Activated T-helper 1 cell treated with anti-CD3 and anti-CD28 coated beads, Interleukin-12 subunit alpha, Interleukin-12 subunit beta, Interleukin-2, Interleukin-4 antibody, amounts not matched to agents 30 ng/mL and 10 ng/mL and 1 ng/mL, durations not matched to agents 14 hours and 24 hours and 36 hours (primary cell): ENCODE results near the gene ACSL1. TPM values are rescaled to one million over a fixed set of nuclear protein-coding genes. Genes with fewer than 3 reads are reported as not detected.
"Not testable (repeated sequence)": the region's sequence is repeated elsewhere in the genome, so short reads cannot be mapped to it uniquely, and the experiment has no call there.

Source experiments
- DNase-seq: peaks from one replicate; pipeline ENCODE4 v3.0.0; 2021; ENCODE audit warnings: low spot score
- H3K27ac Mint-ChIP-seq: one replicate; pipeline ENCODE4 v1.8.0; 2021; ENCODE audit warnings: mild to moderate bottlenecking, mixed read lengths
- H3K27me3 Mint-ChIP-seq: one replicate; pipeline ENCODE4 v1.8.0; 2022; ENCODE audit warnings: mild to moderate bottlenecking, moderate library complexity, mixed read lengths; ENCODE audit not compliant: insufficient read depth
- H3K36me3 Mint-ChIP-seq: one replicate; pipeline ENCODE4 v1.8.0; 2021; ENCODE audit warnings: low read depth, mixed read lengths
- H3K4me1 Mint-ChIP-seq: one replicate; pipeline ENCODE4 v1.8.0; 2021; ENCODE audit warnings: low read depth, mixed read lengths
- H3K4me3 Mint-ChIP-seq: one replicate; pipeline ENCODE4 v1.8.0; 2021; ENCODE audit warnings: mild to moderate bottlenecking, moderate library complexity, mixed read lengths
- H3K9me3 Mint-ChIP-seq: one replicate; pipeline ENCODE4 v1.8.0; 2021; ENCODE audit warnings: mixed read lengths
- intact Hi-C: fragments of 100-400 bp; cut with micrococcal nuclease; formaldehyde crosslinking; loops from one replicate; pipeline ENCODE4 v1.15.1; 2024
- total RNA-seq: library from RNA; stranded (reverse); gene quantifications from 2 replicates; pipeline ENCODE4 v1.2.3, GENCODE V29; 2022

Gene ACSL1
- total RNA-seq, 1 donor from 2014 or later, result 56.7 TPM

GRCh38 chr4:184851200-184851541 is 25.4 kb upstream of the ACSL1 start:
- Mint-ChIP-seq H3K36me3 (peaks cover 2% of the 10 kb centered on the region), H3K27ac (no peak overlapping the region), H3K27me3 (no peaks in the 10 kb centered on the region), H3K9me3 (no peaks in the 10 kb centered on the region), H3K4me1 (peaks cover 2% of the 10 kb centered on the region), H3K4me3 (no peak overlapping the region)
- peak; percentile 42 for DNase-seq
- intact Hi-C loops, result no loop called here

DNA sequence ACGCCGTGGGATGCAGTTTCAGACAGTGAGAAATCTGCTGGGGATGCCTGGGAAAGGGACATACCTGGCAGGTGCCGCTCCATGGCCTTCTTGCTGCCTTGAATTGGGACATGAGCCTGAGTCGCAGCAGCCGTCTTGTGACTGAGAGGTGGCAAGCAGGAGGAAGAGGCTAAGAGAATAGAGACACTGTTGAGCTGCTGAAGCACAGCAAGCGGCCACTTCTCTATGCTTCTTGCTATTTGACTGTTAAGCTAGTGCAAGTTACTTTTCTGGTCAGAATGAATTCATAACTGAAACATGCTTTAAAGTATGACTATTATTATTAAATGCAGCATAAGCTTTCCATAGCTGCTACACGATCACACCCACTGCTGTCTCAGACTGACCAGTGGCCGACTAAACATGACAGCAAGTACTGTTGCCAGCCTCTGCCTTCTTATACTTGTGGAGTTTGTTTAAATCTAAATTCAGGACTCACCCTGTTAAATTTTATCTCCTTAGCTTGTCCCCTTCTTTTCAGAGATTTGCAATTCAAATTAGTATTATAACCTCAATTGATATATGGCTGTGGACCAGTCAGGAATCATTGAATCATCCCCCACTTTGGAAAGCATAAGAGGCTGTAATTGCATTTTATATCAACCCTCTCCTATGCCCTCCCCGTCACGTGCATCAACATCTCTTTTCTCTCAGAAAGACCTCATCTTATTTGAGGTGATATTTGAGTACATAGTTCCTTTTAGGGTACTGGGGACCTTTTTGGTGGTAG is 24.8 kb upstream of the ACSL1 start:
- Mint-ChIP-seq H3K36me3 (peaks cover 2% of the 10 kb centered on the region), H3K27ac (no peak overlapping the region), H3K9me3 (no peaks in the 10 kb centered on the region), H3K4me1 (no peaks in the 10 kb centered on the region), H3K4me3 (peak overlapping the region; percentile 40), H3K27me3 (no peaks in the 10 kb centered on the region)
- intact Hi-C loops, result no loop called here
- no peak for DNase-seq

DNA sequence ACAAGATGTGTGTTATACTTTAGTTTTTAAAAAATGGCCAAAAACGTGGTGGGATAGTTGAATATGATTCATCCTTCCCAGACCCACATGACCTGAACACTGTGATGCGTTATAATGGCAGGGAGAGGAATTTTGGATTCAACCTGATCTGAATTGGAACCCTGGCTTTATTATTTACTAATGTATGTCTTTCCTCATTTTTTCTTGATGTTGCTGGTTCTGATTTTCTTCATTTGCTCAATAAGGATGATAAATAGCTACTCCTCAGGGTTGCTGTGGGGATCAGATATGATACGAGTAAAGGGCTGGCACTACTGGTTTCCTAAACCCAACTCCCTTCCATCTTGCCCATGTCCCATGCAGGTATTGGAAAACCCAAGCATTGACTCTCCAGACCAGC is 24.2 kb upstream of the ACSL1 start:
- no peaks in the 10 kb centered on the region for H3K27me3 Mint-ChIP-seq
- intact Hi-C loops, result no loop called here
- no peaks in the 10 kb centered on the region for H3K9me3 Mint-ChIP-seq
- H3K36me3 Mint-ChIP-seq, result peaks cover 2% of the 10 kb centered on the region
- peak overlapping the region; percentile 40 for H3K4me3 Mint-ChIP-seq
- no peaks in the 10 kb centered on the region for H3K4me1 Mint-ChIP-seq
- no peak overlapping the region for H3K27ac Mint-ChIP-seq
- no peak for DNase-seq

DNA sequence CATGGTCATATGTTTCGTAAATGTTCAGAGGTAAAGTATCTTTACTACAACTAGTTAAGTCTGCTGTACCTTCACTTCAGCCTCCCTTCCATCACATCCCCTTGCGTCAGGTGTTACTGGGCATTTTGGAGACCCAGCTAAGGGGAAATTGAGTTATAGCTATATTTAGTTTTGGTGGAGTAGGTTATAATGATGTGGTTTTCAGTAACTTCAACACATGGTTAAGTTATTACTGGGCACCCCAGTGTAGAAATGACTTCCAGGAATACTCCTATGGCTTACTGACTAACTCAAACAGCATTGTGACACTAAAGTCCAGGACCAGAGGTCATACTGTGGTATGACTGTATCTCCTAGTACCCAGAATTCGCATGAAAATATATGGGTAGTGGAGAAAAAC is 23.4 kb upstream of the ACSL1 start:
- Mint-ChIP-seq H3K4me3 (peak overlapping the region; percentile 66), H3K4me1 (peaks cover under 1% of the 10 kb centered on the region), H3K27me3 (no peaks in the 10 kb centered on the region), H3K9me3 (no peaks in the 10 kb centered on the region), H3K36me3 (peaks cover 2% of the 10 kb centered on the region), H3K27ac (peak overlapping the region; percentile 85)
- intact Hi-C loops, result loop anchor here (1.0 to 10.0 kb wide), 5 partner anchors 23 to 496 kb away; no protein-coding TSS in a partner anchor
- no peak for DNase-seq

- intact Hi-C loops, result loop anchor here (2.0 to 10.0 kb wide), 4 partner anchors 56 to 496 kb away; no protein-coding TSS in a partner anchor
- peak overlapping the region; percentile 58 for H3K27ac Mint-ChIP-seq
- DNase-seq, result no peak
- H3K27me3 Mint-ChIP-seq, result no peaks in the 10 kb centered on the region
- H3K9me3 Mint-ChIP-seq, result no peaks in the 10 kb centered on the region
- H3K4me1 Mint-ChIP-seq, result peaks cover 8% of the 10 kb centered on the region
- peak overlapping the region; percentile 30 for H3K4me3 Mint-ChIP-seq
- H3K36me3 Mint-ChIP-seq, result peaks cover 4% of the 10 kb centered on the region
Observed at GRCh38 chr4:184848510-184848909, 22.7 kb upstream of the ACSL1 start.

DNA sequence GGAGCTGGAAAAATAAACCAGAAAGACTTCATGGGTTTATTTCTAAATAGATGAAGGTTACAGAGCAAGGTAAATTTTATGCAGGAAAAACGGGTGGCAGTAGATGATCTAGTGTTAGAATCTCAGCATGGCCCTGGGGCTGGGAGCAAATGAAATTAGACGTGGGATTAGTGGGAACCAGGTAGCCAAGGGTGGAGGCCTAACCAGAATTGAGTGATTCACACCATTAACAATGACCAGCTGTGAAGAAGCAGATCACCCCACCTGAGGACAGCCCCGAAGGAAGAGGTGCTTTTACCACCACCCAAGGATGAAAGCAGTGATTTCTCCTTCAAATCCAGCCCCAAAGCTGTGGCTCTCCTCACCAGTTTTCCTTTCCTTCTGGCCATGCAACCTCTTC is 20.8 kb upstream of the ACSL1 start:
- DNase-seq, result no peak
- H3K4me3 Mint-ChIP-seq, result no peak overlapping the region
- H3K27me3 Mint-ChIP-seq, result no peaks in the 10 kb centered on the region
- no peak overlapping the region for H3K27ac Mint-ChIP-seq
- no peaks in the 10 kb centered on the region for H3K9me3 Mint-ChIP-seq
- intact Hi-C loops, result loop anchor here (10.0 kb wide), 1 partner anchor 498 kb away; no protein-coding TSS in a partner anchor
- peaks cover 9% of the 10 kb centered on the region for H3K4me1 Mint-ChIP-seq
- H3K36me3 Mint-ChIP-seq, result peaks cover 4% of the 10 kb centered on the region

- Mint-ChIP-seq H3K4me1 (peaks cover 9% of the 10 kb centered on the region), H3K9me3 (no peaks in the 10 kb centered on the region), H3K36me3 (peaks cover 4% of the 10 kb centered on the region), H3K27ac (no peak overlapping the region), H3K27me3 (peaks cover 5% of the 10 kb centered on the region), H3K4me3 (no peak overlapping the region)
- intact Hi-C loops, result loop anchor here (10.0 kb wide), 1 partner anchor 499 kb away; no protein-coding TSS in a partner anchor
- no peak for DNase-seq
Observed at GRCh38 chr4:184845367-184846021, 19.7 kb upstream of the ACSL1 start.

- no peak for DNase-seq
- H3K36me3 Mint-ChIP-seq, result peaks cover 4% of the 10 kb centered on the region
- H3K9me3 Mint-ChIP-seq, result no peaks in the 10 kb centered on the region
- intact Hi-C loops, result loop anchor here (10.0 kb wide), 1 partner anchor 500 kb away; no protein-coding TSS in a partner anchor
- H3K27ac Mint-ChIP-seq, result no peak overlapping the region
- H3K27me3 Mint-ChIP-seq, result peaks cover 5% of the 10 kb centered on the region
- H3K4me1 Mint-ChIP-seq, result peaks cover 9% of the 10 kb centered on the region
- no peak overlapping the region for H3K4me3 Mint-ChIP-seq
Observed at GRCh38 chr4:184844742-184845141, 19.0 kb upstream of the ACSL1 start.

GRCh38 chr4:184843984-184844554 is 18.3 kb upstream of the ACSL1 start:
- H3K27me3 Mint-ChIP-seq, result peaks cover 5% of the 10 kb centered on the region
- H3K4me1 Mint-ChIP-seq, result peaks cover 9% of the 10 kb centered on the region
- H3K36me3 Mint-ChIP-seq, result peaks cover 2% of the 10 kb centered on the region
- no peaks in the 10 kb centered on the region for H3K9me3 Mint-ChIP-seq
- no peak overlapping the region for H3K27ac Mint-ChIP-seq
- intact Hi-C loops, result loop anchor here (10.0 kb wide), 1 partner anchor 501 kb away; no protein-coding TSS in a partner anchor
- no peak overlapping the region for H3K4me3 Mint-ChIP-seq
- no peak for DNase-seq

DNA sequence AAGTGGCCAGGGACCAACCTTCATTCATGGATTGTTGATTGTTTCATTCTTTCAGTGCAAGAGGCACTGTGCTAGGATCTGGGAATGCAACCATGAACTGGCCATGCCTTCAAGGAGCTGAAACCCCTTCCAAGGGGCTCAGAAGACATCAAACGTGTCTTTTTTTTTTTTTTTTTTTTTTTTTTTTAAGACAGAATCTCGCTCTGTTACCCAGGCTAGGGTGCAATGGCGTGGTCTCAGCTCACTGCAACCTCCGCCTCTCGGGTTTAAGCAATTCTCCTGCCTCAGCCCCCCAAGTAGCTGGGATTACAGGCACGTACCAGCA is 13.3 kb upstream of the ACSL1 start:
- intact Hi-C loops, H3K36me3 Mint-ChIP-seq, DNase-seq, H3K27me3 Mint-ChIP-seq, H3K9me3 Mint-ChIP-seq, H3K4me3 Mint-ChIP-seq, H3K27ac Mint-ChIP-seq: not testable (repeated sequence)
- peaks cover 16% of the 10 kb centered on the region for H3K4me1 Mint-ChIP-seq

DNA sequence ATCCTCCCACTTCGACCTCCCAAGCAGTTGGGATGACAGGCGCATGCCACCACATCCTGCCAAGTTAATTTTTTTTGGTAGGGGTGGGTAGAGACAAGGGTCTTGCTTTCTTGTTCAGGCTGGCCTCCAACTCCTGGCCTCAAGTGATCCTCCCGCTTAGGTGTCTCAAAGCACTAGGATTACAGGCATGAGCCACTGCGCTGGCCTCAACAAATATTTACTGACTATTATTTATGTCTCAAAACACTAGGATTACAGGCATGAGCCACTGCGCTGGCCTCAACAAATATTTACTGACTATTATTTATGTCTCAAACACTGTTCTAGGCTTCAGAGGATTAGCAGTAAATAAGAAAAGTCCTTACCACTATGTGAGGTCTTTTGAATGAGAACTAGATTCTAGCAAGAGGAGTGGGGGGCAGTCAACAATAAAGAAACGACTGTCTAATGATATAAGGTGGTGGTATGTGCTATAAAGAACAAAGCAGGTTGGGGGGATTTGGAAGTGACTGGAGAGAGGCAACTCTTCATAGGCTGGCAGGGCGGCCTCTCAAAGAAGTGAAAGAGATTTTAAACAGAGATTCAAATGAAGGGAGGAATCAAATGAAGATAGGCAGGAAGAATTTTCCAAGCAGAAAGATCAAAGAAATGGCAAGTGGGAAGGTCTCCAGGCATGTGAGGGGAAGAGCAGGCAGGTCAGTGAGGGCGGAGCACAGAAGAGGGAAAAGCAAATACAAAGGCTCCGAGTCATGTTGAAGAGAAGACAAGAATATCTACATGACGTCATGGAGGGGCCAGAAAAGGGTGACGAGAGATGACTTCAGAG is 12.7 kb upstream of the ACSL1 start:
- DNase-seq, result no peak
- Mint-ChIP-seq H3K4me3 (no peak overlapping the region), H3K9me3 (no peaks in the 10 kb centered on the region), H3K4me1 (peaks cover 10% of the 10 kb centered on the region), H3K27me3 (peaks cover 5% of the 10 kb centered on the region), H3K36me3 (no peaks in the 10 kb centered on the region), H3K27ac (no peak overlapping the region)
- intact Hi-C loops, result no loop called here

DNA sequence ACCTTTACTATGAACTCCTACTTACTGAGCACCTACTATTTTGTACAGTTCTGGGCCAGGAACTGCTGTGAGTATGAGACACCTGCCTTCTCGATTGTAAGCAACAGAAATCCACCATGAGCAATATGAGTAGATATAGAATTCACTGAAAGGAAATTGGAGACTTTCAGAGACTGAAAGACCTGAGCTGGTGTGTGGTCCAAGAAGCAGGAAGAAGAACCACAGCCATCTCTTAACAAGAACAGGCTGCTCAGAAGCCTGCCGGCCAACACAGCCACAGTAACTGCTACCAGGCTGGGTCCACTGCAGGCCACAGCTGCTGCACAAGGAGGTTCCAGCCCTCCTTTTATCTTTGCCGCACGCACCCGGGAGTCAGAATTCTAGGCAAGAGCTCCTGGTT is 10.8 kb upstream of the ACSL1 start:
- intact Hi-C loops, result no loop called here
- Mint-ChIP-seq H3K27ac (peak overlapping the region; percentile 25), H3K36me3 (no peaks in the 10 kb centered on the region), H3K27me3 (peaks cover 5% of the 10 kb centered on the region), H3K4me1 (peaks cover 9% of the 10 kb centered on the region), H3K4me3 (no peak overlapping the region), H3K9me3 (no peaks in the 10 kb centered on the region)
- no peak for DNase-seq
